CD4-positive, CD25-positive, alpha-beta regulatory T cell (primary cell): ENCODE results near the gene MCTP1. TPM values are rescaled to one million over a fixed set of nuclear protein-coding genes. Genes with fewer than 3 reads are reported as not detected.

Source experiments
- ATAC-seq, 2 donors: fragments of 150-1000 bp; cut with Tn5 transposase; one replicate each; pipeline ENCODE4 v1.10.0; 2021; ENCODE audit warnings: low read depth in 2 of 2, moderate number of reproducible peaks in 2 of 2, moderate library complexity in 1 of 2
- DNase-seq, 3 donors: peaks; one replicate each; pipeline versions ENCODE4 v3.0.0 to v3.0.0-alpha.2; 2012 to 2022; ENCODE audit warnings: mixed read lengths in 1 of 3
- H3K27ac ChIP-seq: one replicate; pipeline ENCODE4 v1.7.0; 2013; ENCODE audit warnings: mild to moderate bottlenecking, low read length; ENCODE audit not compliant: insufficient read depth, poor library complexity, severe bottlenecking
- H3K27me3 ChIP-seq: one replicate; pipeline ENCODE4 v1.7.0; 2013; ENCODE audit warnings: low read length; ENCODE audit not compliant: control insufficient read depth, insufficient read depth
- H3K36me3 ChIP-seq: one replicate; pipeline ENCODE4 v1.7.0; 2013; ENCODE audit warnings: mild to moderate bottlenecking, low read length, moderate library complexity; ENCODE audit not compliant: control insufficient read depth, insufficient read depth
- H3K4me1 ChIP-seq: 2 replicates; pipeline ENCODE4 v1.7.0; 2013; ENCODE audit warnings: mild to moderate bottlenecking, low read length; ENCODE audit not compliant: insufficient read depth, control insufficient read depth, poor library complexity, severe bottlenecking
- H3K4me3 ChIP-seq: one replicate; pipeline ENCODE4 v1.7.0; 2013; ENCODE audit warnings: low read depth, mild to moderate bottlenecking, low read length, moderate library complexity
- H3K9me3 ChIP-seq, 2 experiments: 1 replicate in 1 of 2; 2 replicates in 1 of 2; pipeline ENCODE4 v1.7.0; 2013; ENCODE audit warnings: low read length in 2 of 2, mild to moderate bottlenecking in 1 of 2, moderate library complexity in 1 of 2; ENCODE audit not compliant: control insufficient read depth in 2 of 2
- H3K27ac Mint-ChIP-seq, 3 donors: one replicate each; pipeline ENCODE4 v1.8.0; 2020 to 2022; ENCODE audit warnings: mild to moderate bottlenecking in 3 of 3, mixed read lengths in 3 of 3, moderate library complexity in 2 of 3
- H3K27me3 Mint-ChIP-seq: one replicate; pipeline ENCODE4 v1.8.0; 2022; ENCODE audit warnings: mild to moderate bottlenecking, mixed read lengths
- H3K36me3 Mint-ChIP-seq: one replicate; pipeline ENCODE4 v1.8.0; 2020; ENCODE audit warnings: mixed read lengths
- H3K4me1 Mint-ChIP-seq, 4 donors: one replicate each; pipeline ENCODE4 v1.8.0; 2020 to 2022; ENCODE audit warnings: mixed read lengths in 4 of 4, mild to moderate bottlenecking in 1 of 4
- H3K4me3 Mint-ChIP-seq, 4 donors: one replicate each; pipeline ENCODE4 v1.8.0; 2020 to 2022; ENCODE audit warnings: mild to moderate bottlenecking in 4 of 4, mixed read lengths in 4 of 4, moderate library complexity in 3 of 4
- H3K9me3 Mint-ChIP-seq, 7 donors: one replicate each; pipeline ENCODE4 v1.8.0; 2020 to 2022; ENCODE audit warnings: mixed read lengths in 7 of 7, mild to moderate bottlenecking in 3 of 7, moderate library complexity in 2 of 7
- polyA plus RNA-seq, 4 donors: library from polyadenylated mRNA; unstranded; fragments of 300-500 nt; fragmentation: Illumina TruSeq; gene quantifications; one replicate each; pipeline ENCODE4 v1.2.3, GENCODE V29; 2021
- total RNA-seq: library from RNA; stranded (reverse); gene quantifications from one replicate; pipeline ENCODE4 v1.2.3, GENCODE V29; 2022

The MCTP1 gene
- total and polyA plus RNA-seq, 5 donors from 2014 or later = 0.24 to 2.9 (median 0.76) TPM

GRCh38 chr5:95070866-95071265 is 214.0 kb downstream of the MCTP1 start:
- H3K4me1 ChIP-seq = no peaks in the 10 kb centered on the region
- no peaks in the 10 kb centered on the region for H3K36me3 Mint-ChIP-seq
- no peaks in the 10 kb centered on the region for H3K9me3 ChIP-seq
- no peak for DNase-seq
- H3K4me3 Mint-ChIP-seq = no peak overlapping the region
- H3K9me3 Mint-ChIP-seq = peaks cover 0 to 5% (median 0%) of the 10 kb centered on the region in 7 donors
- no peak overlapping the region for H3K4me3 ChIP-seq
- no peak for ATAC-seq
- no peaks in the 10 kb centered on the region for H3K4me1 Mint-ChIP-seq
- H3K27ac Mint-ChIP-seq = no peak overlapping the region
- no peaks in the 10 kb centered on the region for H3K36me3 ChIP-seq
- no peaks in the 10 kb centered on the region for H3K27me3 Mint-ChIP-seq
- H3K27me3 ChIP-seq = no peaks in the 10 kb centered on the region
- H3K27ac ChIP-seq = no peak overlapping the region

DNA sequence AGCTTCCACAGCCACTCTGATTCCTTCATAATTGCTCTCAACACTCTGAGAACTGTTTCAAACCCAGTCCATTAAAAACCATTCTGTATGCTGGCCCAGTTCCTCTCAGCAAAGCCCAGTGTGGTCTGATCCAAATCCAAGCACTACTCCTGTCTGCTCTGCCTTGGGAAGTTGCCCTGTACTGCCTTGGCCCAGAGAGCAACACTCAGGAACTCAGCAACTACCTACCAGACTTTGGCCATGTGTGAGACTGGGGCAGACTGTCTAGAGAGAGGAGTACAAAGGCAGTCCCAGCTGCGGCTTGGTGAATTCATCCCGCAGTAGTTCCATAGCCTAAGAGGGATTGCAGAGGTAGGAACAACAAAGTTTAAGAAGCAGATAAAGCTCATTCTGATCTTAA is 214.4 kb downstream of the MCTP1 start:
- DNase-seq (no peak), ATAC-seq (no peak)
- H3K9me3 Mint-ChIP-seq = peaks cover 0 to 5% (median 0%) of the 10 kb centered on the region in 7 donors
- H3K4me1 ChIP-seq = no peaks in the 10 kb centered on the region
- no peak overlapping the region for H3K27ac Mint-ChIP-seq
- H3K36me3 Mint-ChIP-seq = no peaks in the 10 kb centered on the region
- no peaks in the 10 kb centered on the region for H3K4me1 Mint-ChIP-seq
- H3K4me3 ChIP-seq = no peak overlapping the region
- no peaks in the 10 kb centered on the region for H3K27me3 ChIP-seq
- no peaks in the 10 kb centered on the region for H3K27me3 Mint-ChIP-seq
- H3K4me3 Mint-ChIP-seq = no peak overlapping the region
- no peaks in the 10 kb centered on the region for H3K36me3 ChIP-seq
- H3K27ac ChIP-seq = no peak overlapping the region
- H3K9me3 ChIP-seq = no peaks in the 10 kb centered on the region

DNA sequence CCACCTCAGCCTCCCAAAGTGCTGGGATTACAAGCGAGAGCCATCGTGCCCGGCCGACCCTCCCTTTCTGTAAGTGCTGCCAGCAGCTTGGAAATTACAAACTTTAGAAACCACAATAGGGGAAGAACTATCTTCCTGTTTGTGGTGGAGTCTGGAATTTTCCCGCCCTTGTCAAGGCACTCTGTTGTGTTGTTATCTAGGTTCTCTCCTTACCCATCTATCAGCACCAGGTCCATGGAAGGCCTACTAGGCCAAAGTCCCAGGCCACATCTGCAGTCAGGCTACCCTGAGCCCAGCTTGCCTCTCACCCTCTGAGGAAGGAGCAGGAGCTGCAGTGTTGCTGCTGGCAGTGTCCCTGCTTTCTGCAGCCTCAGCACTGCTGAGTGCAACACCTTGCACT is 214.9 kb downstream of the MCTP1 start:
- Mint-ChIP-seq H3K27ac (no peak overlapping the region), H3K4me3 (no peak overlapping the region), H3K9me3 (peaks cover 0 to 5% (median 0%) of the 10 kb centered on the region in 7 donors), H3K4me1 (no peaks in the 10 kb centered on the region), H3K27me3 (no peaks in the 10 kb centered on the region), H3K36me3 (no peaks in the 10 kb centered on the region)
- H3K27ac ChIP-seq = no peak overlapping the region
- ATAC-seq (no peak), DNase-seq (no peak)
- H3K27me3 ChIP-seq = no peaks in the 10 kb centered on the region
- H3K36me3 ChIP-seq = no peaks in the 10 kb centered on the region
- H3K9me3 ChIP-seq = no peaks in the 10 kb centered on the region
- no peaks in the 10 kb centered on the region for H3K4me1 ChIP-seq
- H3K4me3 ChIP-seq = no peak overlapping the region

GRCh38 chr5:95069021-95069420 is 215.9 kb downstream of the MCTP1 start:
- H3K4me3 Mint-ChIP-seq = no peak overlapping the region
- peaks cover 0 to 5% (median 0%) of the 10 kb centered on the region in 7 donors for H3K9me3 Mint-ChIP-seq
- H3K9me3 ChIP-seq = no peaks in the 10 kb centered on the region
- ATAC-seq (no peak), DNase-seq (no peak)
- no peaks in the 10 kb centered on the region for H3K36me3 Mint-ChIP-seq
- no peaks in the 10 kb centered on the region for H3K27me3 ChIP-seq
- H3K4me1 Mint-ChIP-seq = no peaks in the 10 kb centered on the region
- no peaks in the 10 kb centered on the region for H3K36me3 ChIP-seq
- H3K27ac Mint-ChIP-seq = no peak overlapping the region
- no peak overlapping the region for H3K4me3 ChIP-seq
- no peaks in the 10 kb centered on the region for H3K27me3 Mint-ChIP-seq
- no peaks in the 10 kb centered on the region for H3K4me1 ChIP-seq
- H3K27ac ChIP-seq = no peak overlapping the region

DNA sequence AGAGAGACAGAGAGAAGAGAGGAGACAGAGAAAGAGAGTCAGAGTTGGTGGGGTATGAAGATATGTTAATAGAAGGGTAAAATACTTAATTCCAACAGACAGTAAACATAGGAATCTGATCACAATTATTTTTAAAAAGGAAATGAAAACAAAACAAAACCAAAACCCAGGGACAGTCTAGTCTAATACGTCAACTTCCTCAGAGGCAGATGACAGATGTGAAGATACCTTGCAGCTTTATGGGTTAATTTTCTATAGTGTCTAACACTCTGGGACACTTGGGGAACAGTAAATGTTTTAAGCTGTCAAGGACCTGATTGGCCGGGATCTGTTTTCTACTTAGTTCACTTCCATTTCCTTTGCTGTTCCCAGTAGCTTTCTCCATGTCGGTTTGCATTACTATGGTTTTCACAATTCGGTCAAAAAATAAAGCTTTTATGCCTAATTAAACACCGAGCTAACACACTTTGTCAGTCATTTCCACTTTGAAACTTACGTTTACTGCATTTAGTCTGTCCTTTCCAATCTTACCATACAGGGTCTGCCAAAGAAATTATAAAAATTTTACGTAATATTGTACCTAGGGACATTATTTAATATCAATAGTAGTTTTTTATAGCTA is 216.5 kb downstream of the MCTP1 start:
- Histone ChIP-seq H3K36me3 (no peaks in the 10 kb centered on the region), H3K4me1 (no peaks in the 10 kb centered on the region), H3K4me3 (no peak overlapping the region), H3K9me3 (no peaks in the 10 kb centered on the region), H3K27ac (no peak overlapping the region), H3K27me3 (no peaks in the 10 kb centered on the region)
- ATAC-seq (no peak), DNase-seq (no peak)
- no peaks in the 10 kb centered on the region for H3K27me3 Mint-ChIP-seq
- no peaks in the 10 kb centered on the region for H3K4me1 Mint-ChIP-seq
- H3K4me3 Mint-ChIP-seq = no peak overlapping the region
- H3K9me3 Mint-ChIP-seq = peaks cover 0 to 5% (median 0%) of the 10 kb centered on the region in 7 donors
- no peaks in the 10 kb centered on the region for H3K36me3 Mint-ChIP-seq
- no peak overlapping the region for H3K27ac Mint-ChIP-seq

DNA sequence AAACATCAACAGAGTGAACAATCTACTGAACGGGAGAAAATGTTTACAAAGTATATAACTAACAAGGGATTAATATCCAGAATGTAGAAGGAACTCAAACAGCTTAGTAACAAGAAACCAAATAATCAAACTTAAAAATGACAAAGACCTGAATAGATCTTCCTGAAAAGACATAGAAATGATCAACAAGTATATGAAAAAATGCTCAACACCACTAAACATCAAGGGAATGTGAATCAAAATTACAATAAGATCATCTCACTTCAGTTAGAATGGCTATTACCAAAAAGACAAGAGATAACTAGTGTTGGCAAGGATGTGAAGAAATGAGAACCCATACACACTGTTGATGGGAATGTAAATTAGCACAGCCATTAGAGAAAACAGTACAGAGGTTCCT is 218.8 kb downstream of the MCTP1 start:
- Mint-ChIP-seq H3K27ac (no peak overlapping the region), H3K9me3 (peaks cover 0 to 5% (median 0%) of the 10 kb centered on the region in 7 donors), H3K27me3 (no peaks in the 10 kb centered on the region), H3K36me3 (no peaks in the 10 kb centered on the region), H3K4me1 (no peaks in the 10 kb centered on the region), H3K4me3 (no peak overlapping the region)
- no peaks in the 10 kb centered on the region for H3K4me1 ChIP-seq
- H3K4me3 ChIP-seq = no peak overlapping the region
- ATAC-seq (no peak), DNase-seq (no peak)
- H3K36me3 ChIP-seq = no peaks in the 10 kb centered on the region
- no peaks in the 10 kb centered on the region for H3K9me3 ChIP-seq
- H3K27me3 ChIP-seq = no peaks in the 10 kb centered on the region
- H3K27ac ChIP-seq = no peak overlapping the region

DNA sequence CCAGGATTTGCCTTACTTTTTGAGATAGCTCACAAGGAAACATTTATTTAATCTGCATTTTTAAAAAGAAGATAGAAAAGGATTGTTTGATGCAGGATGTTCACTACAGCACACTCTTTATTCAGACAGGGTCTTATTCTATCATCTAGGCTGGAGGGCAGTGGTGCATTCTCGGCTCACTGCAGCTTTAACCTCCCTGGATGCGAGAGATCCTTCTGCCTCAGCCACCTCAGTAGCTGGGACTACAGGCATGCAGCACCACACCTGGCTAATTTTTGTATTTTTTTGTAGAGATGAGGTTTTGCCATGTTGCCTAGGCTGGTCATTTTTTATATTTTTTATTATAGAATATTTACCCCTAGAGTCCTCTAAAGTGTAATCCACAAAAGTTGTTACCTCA is 221.4 kb downstream of the MCTP1 start:
- Histone ChIP-seq H3K36me3 (no peaks in the 10 kb centered on the region), H3K27ac (no peak overlapping the region), H3K4me3 (no peak overlapping the region), H3K4me1 (no peaks in the 10 kb centered on the region), H3K27me3 (no peaks in the 10 kb centered on the region), H3K9me3 (no peaks in the 10 kb centered on the region)
- H3K27ac Mint-ChIP-seq = no peak overlapping the region
- H3K9me3 Mint-ChIP-seq = peaks cover 0 to 6% (median 0%) of the 10 kb centered on the region in 7 donors
- H3K36me3 Mint-ChIP-seq = no peaks in the 10 kb centered on the region
- DNase-seq (no peak), ATAC-seq (no peak)
- no peaks in the 10 kb centered on the region for H3K4me1 Mint-ChIP-seq
- no peaks in the 10 kb centered on the region for H3K27me3 Mint-ChIP-seq
- H3K4me3 Mint-ChIP-seq = no peak overlapping the region

DNA sequence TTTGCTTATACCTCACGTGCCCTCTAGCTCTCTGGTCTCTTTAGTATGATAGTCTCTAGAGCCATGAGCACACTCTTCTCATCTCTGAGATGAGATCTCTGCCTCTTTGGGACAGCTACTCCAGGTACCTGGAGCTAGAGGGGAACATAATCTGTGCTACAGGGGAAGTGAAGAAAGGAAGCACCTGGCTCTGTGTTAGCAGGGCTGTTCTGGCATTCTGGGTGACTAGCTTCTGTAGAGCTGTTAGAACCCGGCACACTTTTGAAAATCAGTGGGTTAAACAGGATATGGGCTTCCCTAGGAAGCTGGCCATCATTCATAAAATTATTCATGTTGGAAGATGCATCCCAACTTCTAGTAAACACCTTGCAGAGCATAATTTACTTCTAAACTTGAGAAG is 224.8 kb downstream of the MCTP1 start:
- Histone ChIP-seq H3K4me1 (no peaks in the 10 kb centered on the region), H3K27ac (no peak overlapping the region), H3K4me3 (no peak overlapping the region), H3K27me3 (no peaks in the 10 kb centered on the region), H3K36me3 (no peaks in the 10 kb centered on the region), H3K9me3 (no peaks in the 10 kb centered on the region)
- Mint-ChIP-seq H3K27ac (no peak overlapping the region), H3K9me3 (peaks cover 0 to 2% (median 0%) of the 10 kb centered on the region in 7 donors), H3K27me3 (no peaks in the 10 kb centered on the region), H3K4me1 (no peaks in the 10 kb centered on the region), H3K36me3 (no peaks in the 10 kb centered on the region), H3K4me3 (no peak overlapping the region)
- DNase-seq = no peak
- ATAC-seq = no peak
